ENCODE data around the gene MSS51.

The MSS51 gene

DNA sequence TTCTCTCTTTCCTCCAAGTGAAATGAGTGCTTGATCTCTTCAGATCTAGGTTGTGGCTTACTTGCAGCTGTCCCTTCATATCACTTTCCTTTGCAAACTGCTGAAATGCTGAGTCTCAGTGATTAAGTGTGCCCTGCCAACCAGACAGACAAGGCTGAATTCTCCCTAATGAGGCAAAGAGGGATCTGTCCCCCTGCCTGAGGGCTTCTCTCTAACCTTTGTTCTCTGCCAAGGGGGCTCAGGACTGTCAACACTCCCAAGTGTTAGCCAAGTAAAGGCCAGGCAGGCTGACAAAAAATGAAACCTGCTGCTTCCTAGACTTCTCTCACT is at the start of gene MSS51:
MSS51 (minus strand) TSS at position 24 of the 330 bp plus-strand sequence. CDS start 5,277 bp downstream, outside the sequence.
- DNase-seq (ENCODE audit: low read depth, low spot score): no peak

DNA sequence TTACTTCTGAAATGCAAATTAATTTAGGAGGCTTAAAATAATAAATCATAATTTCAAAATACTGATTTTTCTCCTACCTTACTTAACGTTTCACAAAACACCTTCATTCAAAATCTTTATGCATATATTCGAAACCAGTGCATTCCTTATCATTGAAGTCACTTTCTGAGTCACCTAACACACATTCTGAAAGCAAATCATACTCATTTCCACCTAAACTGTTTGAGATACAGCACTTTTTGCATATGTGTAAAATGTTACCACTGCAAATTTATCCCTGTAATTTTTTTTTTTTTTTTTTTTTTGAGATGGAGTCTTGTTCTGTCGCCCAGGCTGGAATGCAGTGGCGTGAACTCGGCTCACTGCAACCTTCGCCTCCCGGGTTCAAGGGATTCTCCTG is 46.8 kb upstream of the MSS51 start:
- DNase-seq (ENCODE audit: low read depth, low spot score): no peak

DNA sequence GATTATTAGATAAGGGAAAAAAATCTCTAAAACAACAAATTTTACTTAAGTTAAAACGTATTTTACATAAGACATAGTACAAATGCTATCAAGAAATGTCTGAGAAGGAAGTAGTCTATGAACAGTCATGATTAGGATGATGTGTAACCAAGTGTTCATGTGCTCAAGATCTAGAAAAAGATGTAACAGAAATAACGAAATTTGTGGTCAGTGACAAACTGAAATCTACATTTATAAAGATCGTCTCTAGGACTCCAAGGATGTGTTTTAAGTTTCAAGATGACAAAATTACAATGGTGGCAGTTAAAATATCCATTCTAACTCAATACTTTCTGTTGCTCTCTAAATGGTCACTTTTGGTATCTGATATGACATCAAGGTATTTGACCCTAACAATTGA is 45.3 kb upstream of the MSS51 start:
- no peak for DNase-seq (ENCODE audit: low read depth, low spot score)

DNA sequence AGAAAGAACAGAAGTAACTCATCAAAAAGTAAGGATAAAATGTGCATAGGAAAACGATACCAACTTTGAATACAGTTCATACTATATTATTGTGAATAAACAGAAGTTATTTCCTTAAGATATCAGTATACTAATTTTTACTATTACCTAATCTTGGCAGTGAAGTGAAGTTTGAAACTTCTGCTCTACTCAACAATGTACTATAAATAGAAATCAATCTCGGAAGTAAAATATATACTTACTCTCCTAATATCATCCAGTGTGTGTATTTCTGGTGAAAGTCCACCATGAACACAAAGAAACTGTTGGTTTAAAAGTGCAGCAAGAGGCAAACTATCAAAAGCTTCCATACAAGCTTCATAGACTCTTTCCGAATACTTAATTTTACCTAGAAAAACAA is 37.9 kb upstream of the MSS51 start:
- no peak for DNase-seq (ENCODE audit: low read depth, low spot score)

DNA sequence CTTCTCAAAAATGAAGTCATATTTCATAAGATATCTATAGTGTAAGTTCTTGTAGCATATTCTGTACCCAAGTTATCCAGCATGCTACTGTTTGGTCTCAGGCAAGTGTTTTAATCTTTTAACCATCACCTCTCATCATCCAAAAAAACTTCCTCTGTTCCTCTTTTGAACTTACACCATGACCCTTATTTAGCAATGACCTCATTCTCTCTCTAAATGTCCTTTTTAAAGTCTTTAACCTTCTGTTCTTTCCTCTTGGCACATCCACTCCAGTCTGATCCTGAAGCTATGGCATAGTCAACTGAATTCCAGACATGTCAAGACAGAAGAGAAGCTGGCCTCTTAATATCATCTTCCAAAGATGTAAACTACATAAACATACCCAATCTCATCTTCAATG is 36.2 kb upstream of the MSS51 start:
- DNase-seq (ENCODE audit: low read depth, low spot score): no peak

DNA sequence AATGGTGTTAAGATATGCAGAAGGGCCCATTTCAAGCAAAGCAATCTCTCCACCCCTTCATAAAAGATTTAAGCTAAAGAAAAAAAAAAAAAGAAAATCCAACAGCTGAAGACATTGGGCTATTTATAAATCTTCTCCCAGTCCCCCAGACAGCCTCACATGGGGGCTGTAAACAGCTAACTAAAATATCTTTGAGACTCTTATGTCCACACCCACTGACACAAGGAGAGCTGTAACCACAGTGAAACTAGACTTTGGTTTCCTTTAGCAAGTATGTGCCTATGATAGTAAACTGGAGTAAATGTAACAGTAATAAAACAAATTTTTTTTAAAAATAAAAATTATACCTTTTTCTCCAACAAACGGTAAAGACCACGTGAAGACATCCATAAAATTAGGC is 33.8 kb upstream of the MSS51 start:
- DNase-seq (ENCODE audit: low read depth, low spot score): no peak

DNA sequence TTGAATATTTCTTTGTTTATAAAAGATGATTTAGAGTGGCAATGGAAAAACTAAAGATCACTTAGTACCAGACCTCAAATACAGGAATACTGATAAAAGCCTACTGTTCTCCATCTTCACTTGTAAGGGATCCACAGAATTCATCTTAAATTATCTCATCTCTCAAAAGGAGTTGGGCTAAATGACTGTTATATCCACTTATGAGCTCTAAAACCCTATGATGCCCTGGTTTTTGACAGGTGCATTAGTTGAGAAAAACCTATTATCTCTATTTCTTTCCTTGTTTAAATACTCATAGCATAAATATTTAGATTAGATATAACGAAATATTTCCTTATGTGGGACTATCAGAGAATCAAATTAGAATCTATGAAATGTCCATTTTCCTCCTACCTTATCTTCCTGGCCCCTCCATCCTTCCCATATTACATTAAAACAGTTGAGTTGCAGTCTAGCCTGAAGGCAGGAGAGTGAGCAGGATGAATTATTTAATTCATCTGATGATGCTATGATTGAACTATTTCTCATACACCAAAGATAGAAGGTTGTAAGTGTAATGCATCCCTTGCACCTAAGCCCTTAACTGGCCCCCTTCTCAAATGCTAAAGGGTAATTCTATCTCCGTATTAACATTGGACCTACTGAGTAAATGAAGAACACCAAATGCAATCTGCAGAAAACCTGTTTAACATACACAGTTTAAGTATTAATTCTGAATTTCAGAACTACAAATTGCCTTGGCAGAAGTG is 32.8 kb upstream of the MSS51 start:
- DNase-seq (ENCODE audit: low read depth, low spot score): no peak

DNA sequence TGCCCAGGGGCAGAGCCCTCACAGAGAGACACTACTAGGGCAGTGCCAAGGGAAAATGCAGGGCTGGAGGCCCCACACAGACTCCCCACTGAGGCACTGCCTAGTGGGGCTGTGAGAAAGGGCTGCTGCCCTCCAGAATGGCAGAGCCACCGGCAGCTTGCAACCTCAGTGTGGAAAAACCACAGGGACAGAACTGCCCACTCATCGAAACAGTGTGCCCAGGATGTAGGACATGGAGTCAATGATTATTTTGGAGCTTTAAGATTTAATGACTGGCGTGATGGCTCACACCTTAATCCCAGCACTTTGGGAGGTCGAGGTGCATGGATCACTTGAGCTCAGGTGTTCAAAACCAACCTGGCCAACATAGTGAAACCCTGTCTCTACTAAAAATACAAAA is 27.5 kb upstream of the MSS51 start:
- no peak for DNase-seq (ENCODE audit: low read depth, low spot score)

DNA sequence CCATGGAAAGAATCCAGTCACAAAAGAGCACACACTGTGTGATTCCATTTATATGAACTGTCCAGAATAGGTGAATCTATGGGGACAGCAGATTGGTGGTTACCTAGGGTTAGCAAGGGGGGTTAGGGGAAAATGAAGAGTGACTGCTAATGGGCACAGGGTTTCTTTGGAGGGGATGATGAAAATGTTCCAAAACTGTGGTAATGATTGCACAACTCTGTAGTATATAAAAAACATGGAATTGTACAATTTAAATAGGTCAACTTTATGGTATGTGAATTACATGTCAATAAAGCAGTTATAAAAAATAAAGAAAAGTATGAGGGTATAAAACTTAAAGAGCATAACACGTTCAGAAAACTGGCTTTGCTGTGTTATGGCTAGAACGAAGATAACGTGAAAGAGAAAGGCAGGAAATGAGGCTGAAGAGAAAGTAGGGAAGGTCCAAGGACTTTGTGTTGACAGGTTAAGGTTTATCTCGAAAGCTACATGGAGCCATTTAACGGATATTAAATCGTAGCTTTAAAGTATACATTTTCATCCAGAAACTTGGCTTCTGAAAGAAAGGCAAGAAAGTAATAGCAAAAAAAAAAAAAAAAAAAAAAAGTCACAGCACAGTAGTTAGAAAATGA is 26.4 kb upstream of the MSS51 start:
- DNase-seq (ENCODE audit: low read depth, low spot score): no peak

DNA sequence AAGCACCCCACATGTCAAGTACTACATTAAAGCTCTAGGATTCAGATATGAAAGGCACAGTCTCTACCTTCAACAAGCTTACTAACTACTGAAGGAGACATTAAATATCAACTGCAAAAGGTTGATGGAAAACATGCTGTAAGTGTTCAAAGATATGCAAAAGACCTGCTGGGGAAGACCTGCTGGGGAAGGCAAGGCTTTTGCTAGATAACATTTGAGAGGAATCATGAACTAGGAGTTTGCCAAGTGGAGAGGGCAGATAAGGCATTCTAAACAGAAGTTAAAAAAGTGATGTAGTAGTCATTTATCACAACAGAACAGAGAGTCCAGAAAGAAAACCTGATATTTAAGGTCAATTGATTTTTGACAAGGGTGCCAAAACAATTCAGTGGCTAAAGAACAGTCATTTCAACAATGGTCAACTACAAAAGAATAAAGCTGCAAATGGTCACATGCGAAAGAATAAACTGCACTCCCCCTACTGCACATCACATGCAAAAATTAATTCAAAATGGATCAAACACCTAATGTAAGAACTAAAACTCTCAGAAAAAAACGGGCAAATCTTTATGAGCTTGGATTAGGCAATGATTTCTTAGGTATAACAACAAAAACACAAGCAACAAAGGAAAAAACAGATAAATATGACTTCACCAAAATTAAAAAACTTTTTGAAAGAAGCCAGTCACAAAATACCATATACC is 23.0 kb upstream of the MSS51 start:
- no peak for DNase-seq (ENCODE audit: low read depth, low spot score)

DNA sequence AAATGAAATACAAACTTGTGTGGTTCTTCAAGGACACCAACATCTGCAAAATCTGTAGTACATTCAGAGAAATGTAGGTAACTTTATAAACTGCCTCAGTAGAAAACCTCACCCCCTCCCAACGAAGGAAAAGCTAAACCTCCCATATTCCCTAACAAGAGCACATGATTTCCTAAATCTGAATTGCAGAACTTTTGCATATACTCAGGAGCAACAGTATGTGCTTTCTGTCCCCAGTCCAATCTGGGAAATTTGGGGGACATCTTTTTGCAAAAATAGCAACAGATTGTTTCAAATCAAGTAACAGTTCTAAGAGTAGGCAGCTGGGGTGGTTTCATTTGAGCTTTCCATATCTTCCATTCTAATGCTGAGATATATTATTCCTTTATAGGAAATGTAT is 15.8 kb upstream of the MSS51 start:
- no peak for DNase-seq (ENCODE audit: low read depth, low spot score)

DNA sequence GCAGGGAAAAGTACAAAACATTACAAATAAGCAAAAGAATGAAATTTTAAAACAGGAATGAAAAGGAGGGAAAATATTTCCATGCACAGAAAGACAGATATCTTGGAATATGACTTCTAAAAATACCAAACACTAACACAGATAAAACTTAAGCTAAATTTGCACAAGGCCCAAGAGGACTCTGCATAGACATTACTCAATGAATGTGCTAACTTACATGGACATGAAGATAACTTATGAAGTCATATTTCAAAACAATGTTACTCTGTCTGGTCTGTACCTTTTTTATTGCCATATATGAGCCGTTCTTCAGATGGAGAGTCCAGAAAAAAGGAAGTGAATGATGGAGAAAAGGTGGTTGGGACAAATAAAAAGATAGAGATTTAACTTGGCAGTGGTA is 15.0 kb upstream of the MSS51 start:
- no peak for DNase-seq (ENCODE audit: low read depth, low spot score)

DNA sequence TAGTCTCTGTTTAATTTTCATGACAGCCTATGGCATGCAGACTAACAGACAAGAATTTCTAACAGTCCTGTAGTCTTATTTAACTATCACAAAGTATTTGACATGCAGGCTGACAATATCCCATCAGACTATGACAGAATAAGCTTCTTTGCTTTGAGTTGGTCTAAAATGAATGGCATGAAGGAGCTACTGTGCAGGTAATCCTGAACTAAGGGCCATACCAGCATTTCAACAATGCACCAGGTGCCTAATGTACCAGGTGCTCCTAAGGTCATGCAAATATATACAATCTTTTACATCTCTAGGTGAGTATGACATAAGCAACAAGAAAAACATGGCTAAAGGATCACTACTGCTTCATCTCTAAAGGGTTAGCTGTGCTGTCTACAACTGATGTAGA is 13.6 kb upstream of the MSS51 start:
- DNase-seq (ENCODE audit: low read depth, low spot score): no peak

DNA sequence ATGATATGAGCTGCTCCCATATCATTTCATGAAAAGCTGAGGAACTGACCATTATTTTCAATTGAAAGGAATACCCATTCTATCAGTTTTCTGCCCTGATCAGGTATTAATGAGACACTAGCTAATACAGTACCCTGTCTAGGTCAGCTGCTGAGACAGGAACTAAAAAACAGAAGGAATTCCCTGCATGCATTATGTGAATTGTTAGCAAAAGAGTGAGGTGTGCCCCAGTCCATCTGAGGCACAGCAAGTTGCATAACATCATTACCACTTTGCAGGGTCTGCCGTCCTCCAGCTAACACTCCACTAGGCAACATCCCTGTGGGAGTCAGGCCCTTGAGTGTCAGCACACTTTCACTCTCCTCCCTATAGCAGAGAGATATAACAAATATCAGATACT is 11.1 kb upstream of the MSS51 start:
- DNase-seq (ENCODE audit: low read depth, low spot score): no peak

DNA sequence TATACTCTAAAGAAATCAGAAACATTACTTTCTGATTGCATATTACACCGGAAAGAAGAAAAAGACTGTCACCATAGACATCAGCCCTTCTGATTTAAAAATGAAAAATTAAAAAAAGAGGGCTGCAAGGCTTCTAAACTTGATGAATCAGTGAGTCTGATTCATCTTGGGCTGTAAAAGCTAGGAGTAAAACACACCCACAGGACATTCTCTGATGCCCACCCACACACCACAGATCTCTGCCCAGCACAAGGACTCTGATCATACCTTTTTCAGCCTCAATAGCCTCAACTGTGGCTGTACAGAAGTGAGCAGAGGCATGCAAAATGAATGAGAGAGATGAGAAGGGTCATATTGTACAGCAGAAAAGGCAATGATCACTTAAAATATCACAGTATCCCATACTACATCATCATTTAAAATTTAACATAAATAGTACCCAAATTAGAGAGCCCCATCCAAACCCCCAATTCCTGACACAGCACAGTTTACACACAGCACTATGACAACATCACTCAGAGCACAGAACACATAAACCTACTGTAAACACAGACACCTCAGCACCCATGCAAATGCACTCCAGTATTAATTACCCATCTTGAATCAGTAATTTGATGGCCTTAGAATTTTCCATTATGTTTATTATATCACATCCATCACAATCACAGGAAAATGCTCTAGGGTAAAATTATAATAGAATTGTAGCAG is 6.4 kb upstream of the MSS51 start:
- DNase-seq (ENCODE audit: low read depth, low spot score): no peak

DNA sequence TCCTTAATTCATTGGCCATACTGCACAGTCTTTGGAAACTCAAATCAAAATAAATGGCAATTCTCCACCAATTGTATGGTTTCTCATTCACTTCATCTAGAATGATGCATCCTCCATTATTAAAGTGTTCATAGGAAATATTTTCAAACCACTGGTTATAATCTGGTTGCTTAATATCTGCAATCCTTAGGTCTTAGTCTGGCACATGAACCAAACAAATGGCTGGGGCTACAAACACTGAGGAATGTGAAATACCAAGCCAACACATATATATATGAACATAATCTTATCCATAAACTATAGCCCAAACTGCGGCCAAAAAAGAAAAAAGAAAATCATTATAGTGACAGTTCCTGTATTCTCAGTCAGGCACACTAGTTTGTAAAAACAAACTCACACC is 5.7 kb upstream of the MSS51 start:
- DNase-seq (ENCODE audit: low read depth, low spot score): no peak

DNA sequence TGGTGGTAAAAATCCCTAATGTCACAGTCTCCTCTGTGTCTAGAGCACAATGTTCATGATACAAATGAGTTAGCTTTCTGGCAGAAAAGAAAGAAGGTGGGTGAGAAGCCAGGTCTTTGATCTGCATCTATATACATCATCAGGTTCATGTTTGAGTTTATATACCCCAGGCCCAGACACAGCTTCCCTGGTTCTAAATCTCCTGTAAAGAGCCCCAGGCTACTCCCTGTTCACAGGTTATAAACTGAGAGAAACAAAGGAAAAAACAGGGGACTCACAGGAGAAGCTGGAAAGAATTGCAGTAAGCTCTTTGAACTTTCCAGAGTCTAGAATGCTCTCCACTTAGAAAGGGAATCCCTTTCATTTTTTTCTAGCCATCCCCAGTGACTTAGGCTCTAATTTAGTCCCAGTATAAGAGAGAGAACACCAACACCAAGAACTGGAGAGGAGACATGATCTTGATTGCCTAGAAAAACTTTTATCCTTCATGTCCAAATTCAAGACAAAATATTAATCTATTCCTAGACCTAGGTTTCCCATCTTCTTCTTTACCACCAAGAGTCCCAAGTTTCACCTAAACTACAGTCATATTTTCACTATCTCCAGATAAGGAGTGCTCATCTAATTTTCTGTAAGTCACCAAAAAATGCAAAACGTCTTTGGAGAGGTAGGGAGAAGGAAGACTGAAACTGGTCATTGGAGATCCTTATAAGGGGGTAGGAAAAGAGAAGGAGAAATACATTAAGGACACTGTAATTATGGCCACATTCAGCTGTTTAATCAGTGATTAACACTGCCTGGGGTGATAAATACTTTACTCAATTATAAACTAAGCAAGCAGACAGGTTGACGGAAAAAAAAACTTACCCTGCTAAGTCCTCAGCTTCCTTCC is 469 bp downstream of the MSS51 start:
- DNase-seq (ENCODE audit: low read depth, low spot score): no peak

DNA sequence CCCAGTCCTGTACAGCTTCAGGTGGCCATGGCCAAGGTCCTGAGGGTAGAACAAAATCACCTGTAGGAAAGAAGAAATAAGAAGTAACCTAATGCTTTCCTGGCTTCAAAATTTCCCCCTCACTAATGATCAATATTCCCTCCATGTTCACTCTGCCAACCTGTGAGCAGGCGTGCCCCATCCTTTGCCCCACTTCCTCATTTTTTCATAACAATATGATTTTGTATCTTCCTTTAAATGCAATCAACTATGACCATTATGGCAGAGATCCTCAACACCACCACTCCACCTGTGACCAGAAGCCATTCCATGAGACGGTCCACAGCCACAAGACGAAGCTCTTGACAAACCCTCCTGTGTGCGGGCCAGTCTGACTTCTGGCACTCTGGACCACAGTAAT is 7.0 kb downstream of the MSS51 start:
- DNase-seq (ENCODE audit: low read depth, low spot score): no peak

DNA sequence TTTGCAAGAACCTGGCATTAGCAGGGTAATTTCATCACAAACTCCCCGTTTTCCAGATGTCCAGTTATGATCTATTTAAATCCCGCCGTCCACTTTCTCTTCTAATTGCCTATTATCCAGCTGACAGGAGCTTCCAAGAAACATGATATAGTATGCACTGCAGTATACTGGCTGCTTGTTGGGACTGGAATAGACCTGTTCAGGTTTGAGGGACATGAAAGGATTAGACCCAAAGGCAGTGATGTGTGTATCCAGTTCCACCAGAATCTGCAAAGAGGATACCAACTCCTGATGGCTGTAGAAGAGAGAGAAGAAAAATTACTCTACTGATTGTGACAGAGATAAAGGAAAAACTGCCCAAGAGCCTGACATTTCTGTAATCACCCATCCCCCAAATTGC is 8.9 kb downstream of the MSS51 start:
- DNase-seq (ENCODE audit: low read depth, low spot score): no peak

DNA sequence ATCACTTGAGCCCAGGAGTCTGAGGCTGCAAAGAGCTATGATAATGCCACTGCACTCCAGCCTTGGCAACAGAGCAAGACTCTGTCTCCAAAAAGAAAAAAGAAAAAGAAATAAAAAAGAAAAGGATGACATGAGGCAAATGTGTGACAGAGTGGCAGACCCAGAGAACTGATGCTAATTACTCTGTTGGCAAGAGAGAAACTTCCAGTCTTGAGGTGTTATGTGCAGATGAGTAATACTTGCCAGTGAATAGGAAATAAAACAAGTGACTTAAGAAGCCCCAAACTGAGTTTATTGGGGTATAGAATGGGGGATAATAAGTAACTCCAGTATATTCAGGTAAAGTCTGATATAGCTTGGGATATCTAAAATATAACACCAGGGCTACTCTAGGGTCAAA is 10.1 kb downstream of the MSS51 start:
- no peak for DNase-seq (ENCODE audit: low read depth, low spot score)

DNA sequence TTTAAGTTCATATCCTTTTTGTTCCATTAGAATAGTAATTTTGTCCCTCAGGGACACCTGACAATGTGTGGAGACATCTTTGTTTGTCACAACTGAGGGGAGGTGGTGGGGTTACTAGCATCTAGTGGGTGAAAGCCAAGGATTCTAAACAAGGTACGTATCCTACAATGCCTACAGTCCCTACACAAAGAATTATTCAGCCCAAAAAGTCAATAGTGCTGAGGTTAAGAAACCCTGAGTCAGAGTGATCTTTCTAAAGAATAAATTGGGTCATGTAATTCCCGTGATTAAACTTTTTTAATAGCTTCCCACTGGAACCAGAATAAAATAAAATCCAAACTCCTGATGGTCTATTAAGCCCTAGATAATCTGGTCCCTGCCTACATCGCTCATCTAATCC is 16.8 kb downstream of the MSS51 start:
- DNase-seq (ENCODE audit: low read depth, low spot score): no peak

Data from activated naive CD8-positive, alpha-beta T cell treated with anti-CD3 and anti-CD28 coated beads, Interleukin-2, amount 50 U/mL, for 16 hours (primary cell).